HG03135 (cell line): ENCODE measurements around the gene BATF3.
"Not testable (repeated sequence)": the region's sequence is repeated elsewhere in the genome, so short reads cannot be mapped to it uniquely, and the experiment has no call there.

Experiments used
- ATAC-seq: cut with Tn5 transposase; IDR thresholded peaks from one replicate; pipeline ENCODE4 v1.9.1; 2021; ENCODE audit warnings: mild to moderate bottlenecking, moderate library complexity; ENCODE audit not compliant: unreplicated experiment

The BATF3 gene, protein sequence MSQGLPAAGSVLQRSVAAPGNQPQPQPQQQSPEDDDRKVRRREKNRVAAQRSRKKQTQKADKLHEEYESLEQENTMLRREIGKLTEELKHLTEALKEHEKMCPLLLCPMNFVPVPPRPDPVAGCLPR

GRCh38 chr1:212699625-212700222 lies at the start of gene BATF3:
BATF3 (minus strand) TSS chr1:212699840; CDS start chr1:212699762, 78 bp downstream.
- ATAC-seq: peak; percentile 23

GRCh38 chr1:212746546-212746945 lies 46.9 kb upstream of the BATF3 start:
- ATAC-seq: no peak

GRCh38 chr1:212745303-212745702 lies 45.7 kb upstream of the BATF3 start:
- ATAC-seq: no peak

GRCh38 chr1:212743901-212744475 lies 44.3 kb upstream of the BATF3 start:
- ATAC-seq: no peak

DNA sequence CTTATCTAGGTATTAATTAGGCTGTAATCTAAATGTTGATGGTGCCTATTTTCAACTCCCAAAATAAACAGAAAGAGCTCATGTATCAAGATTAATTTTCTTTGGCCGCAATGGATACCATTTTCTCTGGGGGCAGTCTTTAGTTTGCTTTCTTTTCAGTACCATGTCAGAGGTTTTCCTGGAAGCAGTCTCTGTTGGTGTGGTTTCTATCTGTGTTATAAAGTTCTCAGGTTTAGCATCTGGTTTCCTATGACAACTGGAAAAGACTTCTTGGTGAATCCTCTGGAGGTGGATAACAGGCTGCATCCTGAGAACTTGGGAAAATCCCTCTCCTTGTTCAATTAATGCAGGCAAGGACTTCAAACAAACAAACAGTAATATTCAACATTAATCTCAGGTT lies 38.7 kb upstream of the BATF3 start:
- ATAC-seq: no peak

- ATAC-seq: no peak
Measured at GRCh38 chr1:212737559-212737958, 37.9 kb upstream of the BATF3 start.

GRCh38 chr1:212733109-212733508 lies 33.5 kb upstream of the BATF3 start:
- ATAC-seq: no peak

DNA sequence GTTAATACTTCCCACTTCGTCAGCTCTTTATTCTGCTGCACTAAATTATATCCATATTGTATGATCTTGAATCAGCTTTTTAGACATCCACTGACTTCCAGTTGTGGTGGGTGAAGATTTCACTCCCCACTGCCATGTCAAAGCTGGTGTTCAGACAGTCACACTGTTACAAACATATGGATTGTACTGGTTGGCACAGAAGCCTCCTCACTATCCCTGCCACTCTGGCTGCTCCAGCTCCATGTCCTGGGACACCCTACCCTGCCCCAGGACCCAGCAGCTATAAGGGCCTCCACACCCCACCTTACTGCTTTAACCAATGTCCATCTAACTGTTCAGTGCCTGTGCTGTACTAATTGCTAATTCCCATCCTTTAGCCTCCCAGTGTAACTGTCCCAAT lies 32.0 kb upstream of the BATF3 start:
- ATAC-seq: no peak

DNA sequence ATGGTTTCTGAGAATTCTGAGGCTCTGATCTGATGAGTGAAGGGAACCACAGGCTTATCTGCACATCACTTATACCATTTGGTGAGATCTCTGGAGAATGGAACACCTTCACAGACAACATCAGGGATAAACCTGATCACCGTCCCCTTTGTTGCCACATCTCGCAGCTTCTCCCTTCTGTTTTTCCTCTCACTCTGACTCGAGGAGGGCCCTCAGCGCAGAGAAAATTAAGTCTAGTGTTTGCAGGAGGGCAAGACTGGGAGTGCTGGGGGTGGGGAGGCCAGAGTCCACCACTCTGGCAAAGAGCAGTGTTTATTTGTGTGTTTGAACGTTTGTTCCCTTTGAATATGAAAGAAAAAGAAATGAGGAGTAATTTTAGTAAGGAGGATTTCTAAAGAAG lies 29.0 kb upstream of the BATF3 start:
- no peak for ATAC-seq

GRCh38 chr1:212727386-212728181 lies 27.9 kb upstream of the BATF3 start:
- no peak for ATAC-seq

DNA sequence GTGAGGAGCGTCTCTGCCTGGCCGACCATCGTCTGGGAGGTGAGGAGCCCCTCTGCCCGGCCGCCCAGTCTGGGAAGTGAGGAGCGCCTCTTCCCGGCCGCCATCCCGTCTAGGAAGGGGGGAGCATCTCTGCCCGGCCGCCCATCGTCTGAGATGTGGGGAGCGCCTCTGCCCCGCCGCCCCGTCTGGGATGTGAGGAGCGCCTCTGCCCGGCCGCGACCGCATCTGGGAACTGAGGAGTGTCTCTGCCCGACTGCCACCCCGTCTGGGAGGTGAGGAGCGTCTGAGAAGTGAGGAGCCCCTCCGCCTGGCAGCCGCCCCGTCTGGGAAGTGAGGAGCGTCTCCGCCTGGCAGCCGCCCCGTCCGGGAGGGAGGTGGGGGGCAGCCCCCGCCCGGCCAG lies 25.0 kb upstream of the BATF3 start:
- ATAC-seq: not testable (repeated sequence)

DNA sequence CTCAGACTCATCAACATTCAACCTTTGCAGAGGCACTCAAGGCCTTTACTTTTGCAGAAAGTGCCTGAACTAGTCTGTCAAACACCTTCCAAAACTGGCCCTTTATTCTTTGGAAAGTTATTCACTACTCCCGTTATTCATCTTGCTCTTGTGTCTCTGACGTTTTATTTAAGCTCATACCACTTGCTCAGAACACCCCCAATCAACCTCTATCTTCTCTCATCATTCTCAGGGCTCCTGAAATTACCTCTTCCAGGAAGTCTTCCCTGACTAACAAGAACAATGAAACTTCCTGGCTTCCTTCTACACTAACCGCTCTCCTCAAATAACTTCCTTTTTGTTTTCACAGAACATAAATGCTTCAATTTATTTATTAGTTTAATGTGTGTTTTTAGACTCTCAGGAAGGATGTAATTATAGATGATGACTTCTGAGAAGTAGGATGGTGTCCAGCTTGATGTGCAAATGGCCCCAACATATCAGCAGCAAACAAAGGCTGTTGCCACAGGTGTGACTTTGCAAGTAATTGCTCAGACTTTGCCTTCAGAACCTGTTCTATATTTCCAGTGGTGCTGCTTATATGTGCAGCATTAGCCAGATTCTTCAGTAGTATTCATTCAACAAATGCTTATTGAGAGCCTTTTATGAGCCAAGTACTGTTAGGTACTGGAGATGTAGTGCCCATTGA lies 22.8 kb upstream of the BATF3 start:
- no peak for ATAC-seq

DNA sequence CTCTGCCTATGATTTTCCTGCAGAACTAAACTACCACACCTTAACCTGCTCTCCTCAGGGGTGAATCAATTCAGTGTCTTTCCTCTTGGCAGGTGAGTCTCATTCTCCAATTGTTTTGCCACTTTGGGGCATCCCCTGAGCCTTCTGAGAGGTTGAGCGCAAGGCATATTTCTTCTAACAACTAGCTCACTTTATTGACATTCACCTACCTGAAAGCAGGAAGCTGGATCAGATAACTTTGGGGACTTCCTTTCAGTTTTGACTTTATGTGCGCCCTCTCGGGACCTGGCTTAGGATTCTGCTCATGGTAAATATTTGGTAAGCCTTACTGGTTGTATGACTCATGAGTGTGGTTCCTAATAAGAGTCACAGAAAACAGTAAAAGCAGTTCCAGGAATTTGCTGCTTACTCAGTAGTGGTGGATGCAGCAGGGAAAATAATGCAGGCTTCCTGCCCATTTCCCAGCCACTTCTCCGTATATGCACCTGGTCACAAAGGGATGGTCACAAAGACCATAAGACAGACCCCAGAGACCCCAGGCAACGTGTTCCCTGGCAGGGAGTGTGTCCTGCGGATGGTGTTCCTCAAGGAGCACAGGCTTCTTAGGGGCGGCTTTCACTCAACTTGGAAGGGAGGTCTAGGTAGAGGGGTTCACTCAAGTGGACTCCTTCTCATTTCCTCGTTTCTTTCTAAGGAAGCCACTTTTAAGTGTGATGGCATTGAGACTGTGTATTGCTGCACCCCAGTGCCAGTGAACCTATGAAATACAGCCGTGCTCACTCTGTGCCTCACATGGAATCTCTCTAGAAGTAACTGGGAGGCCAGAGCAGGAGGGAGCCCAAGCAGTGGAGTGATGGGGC lies 22.0 kb upstream of the BATF3 start:
- ATAC-seq: no peak

GRCh38 chr1:212719633-212720032 lies 20.0 kb upstream of the BATF3 start:
- no peak for ATAC-seq

- no peak for ATAC-seq
Measured at GRCh38 chr1:212718499-212718898, 18.9 kb upstream of the BATF3 start.

GRCh38 chr1:212716161-212716560 lies 16.5 kb upstream of the BATF3 start:
- no peak for ATAC-seq

GRCh38 chr1:212713465-212714136 lies 14.0 kb upstream of the BATF3 start:
- ATAC-seq: no peak

- ATAC-seq: no peak
Measured at GRCh38 chr1:212712451-212713303, 13.0 kb upstream of the BATF3 start.

DNA sequence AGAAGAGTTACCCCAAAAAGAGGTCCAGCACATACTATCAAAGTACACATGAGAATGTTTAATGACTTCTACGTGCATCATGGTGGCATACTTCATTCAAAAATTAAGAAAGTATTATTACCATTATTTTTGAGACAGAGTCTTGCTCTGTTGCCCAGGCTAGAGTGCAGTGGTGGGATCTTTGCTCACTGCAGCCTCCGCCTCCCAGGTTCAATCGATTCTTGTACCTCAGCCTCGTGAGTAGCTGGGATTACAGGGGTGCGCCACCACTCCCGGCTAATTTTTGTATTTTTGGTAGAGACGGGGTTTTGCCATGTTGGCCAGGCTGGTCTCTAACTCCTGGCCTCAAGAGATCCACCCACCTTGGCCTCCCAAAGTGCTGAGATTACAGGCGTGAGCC lies 12.3 kb upstream of the BATF3 start:
- ATAC-seq: not testable (repeated sequence)
